GM23338 (cell line): Measurements from ENCODE around the gene GADL1. TPM values are rescaled to one million over a fixed set of nuclear protein-coding genes. Genes with fewer than 3 reads are reported as not detected.

Source experiments
- ATAC-seq: fragments of 200-7000 bp; cut with Tn5 transposase; 3 replicates; pipeline ENCODE4 v1.9.1; 2020
- DNase-seq: peaks from one replicate; pipeline ENCODE4 v3.0.0-alpha.2; 2015; ENCODE audit warnings: low spot score
- H2AFZ ChIP-seq: fragments of 200-600 bp; sonication (generic); 2 replicates; pipeline ENCODE4 v1.8.0; 2016; ENCODE audit warnings: antibody characterized with exemption, mild to moderate bottlenecking, moderate library complexity
- H3F3A ChIP-seq: fragments of 200-600 bp; sonication (generic); replicated peaks from 2 replicates; pipeline ENCODE4 v1.8.0; 2017; ENCODE audit warnings: antibody characterized with exemption, mixed run types, low read depth
- H3K27ac ChIP-seq: fragments of 200-600 bp; sonication (generic); 2 replicates; pipeline ENCODE4 v1.6.1; 2016; ENCODE audit warnings: low read depth
- H3K27me3 ChIP-seq: fragments of 200-600 bp; sonication (generic); 2 replicates; pipeline ENCODE4 v1.8.0; 2016; ENCODE audit warnings: mild to moderate bottlenecking, mixed run types, moderate library complexity; ENCODE audit not compliant: insufficient read depth
- H3K36me3 ChIP-seq: fragments of 200-600 bp; sonication (generic); 2 replicates; pipeline ENCODE4 v1.8.0; 2016; ENCODE audit warnings: mild to moderate bottlenecking; ENCODE audit not compliant: insufficient read depth
- H3K4me1 ChIP-seq: fragments of 200-600 bp; sonication (generic); 2 replicates; pipeline ENCODE4 v1.8.0; 2016; ENCODE audit warnings: mild to moderate bottlenecking, moderate library complexity; ENCODE audit not compliant: insufficient read depth
- H3K4me2 ChIP-seq: fragments of 200-600 bp; sonication (generic); 2 replicates; pipeline ENCODE4 v1.7.1; 2017; ENCODE audit warnings: mixed run types
- H3K4me3 ChIP-seq: fragments of 200-600 bp; sonication (generic); 2 replicates; pipeline ENCODE4 v1.6.1; 2016; ENCODE audit warnings: mixed run types
- H3K79me2 ChIP-seq: fragments of 200-600 bp; sonication (generic); replicated peaks from 2 replicates; pipeline ENCODE4 v1.8.0; 2017; ENCODE audit warnings: mild to moderate bottlenecking; ENCODE audit not compliant: insufficient read depth
- H3K9me2 ChIP-seq: fragments of 200-600 bp; sonication (generic); 2 replicates; pipeline ENCODE4 v1.8.0; 2017; ENCODE audit not compliant: insufficient read depth
- H4K20me1 ChIP-seq: fragments of 200-600 bp; sonication (generic); replicated peaks from 2 replicates; pipeline ENCODE4 v1.8.0; 2017; ENCODE audit warnings: mild to moderate bottlenecking; ENCODE audit not compliant: insufficient read depth
- H3K27ac Mint-ChIP-seq: 2 replicates; pipeline ENCODE4 v1.8.0; 2020; ENCODE audit warnings: inconsistent platforms, mild to moderate bottlenecking, moderate library complexity, mixed read lengths
- H3K27me3 Mint-ChIP-seq: 3 replicates; pipeline ENCODE4 v1.8.0; 2022; ENCODE audit warnings: low read depth, mild to moderate bottlenecking, moderate library complexity, mixed read lengths, inconsistent platforms; ENCODE audit not compliant: insufficient read depth, poor library complexity
- H3K36me3 Mint-ChIP-seq: 3 replicates; pipeline ENCODE4 v1.8.0; 2021; ENCODE audit warnings: low read depth, mild to moderate bottlenecking, inconsistent platforms, moderate library complexity, mixed read lengths
- H3K4me1 Mint-ChIP-seq: 3 replicates; pipeline ENCODE4 v1.8.0; 2020; ENCODE audit warnings: mild to moderate bottlenecking, inconsistent platforms, mixed read lengths
- H3K4me3 Mint-ChIP-seq: 3 replicates; pipeline ENCODE4 v1.8.0; 2021; ENCODE audit warnings: moderate library complexity, mild to moderate bottlenecking, inconsistent platforms, mixed read lengths
- H3K9me3 Mint-ChIP-seq: 3 replicates; pipeline ENCODE4 v1.8.0; 2020; ENCODE audit warnings: moderate library complexity, mild to moderate bottlenecking, inconsistent platforms, mixed read lengths
- EZH2phosphoT487 ChIP-seq: fragments of 200-600 bp; sonication (generic); IDR thresholded peaks from one replicate; pipeline ENCODE4 v1.8.1; 2018; ENCODE audit warnings: antibody characterized with exemption; ENCODE audit not compliant: unreplicated experiment
- JUNB ChIP-seq: IDR thresholded peaks from one replicate; pipeline ENCODE4 v1.6.1; 2016; ENCODE audit warnings: antibody characterized with exemption; ENCODE audit not compliant: unreplicated experiment
- ZNF331 ChIP-seq: fragments of 250-450 bp; sonication (Bioruptor Pico); IDR thresholded peaks from 2 replicates; pipeline ENCODE4 v1.5.0; 2020; ENCODE audit warnings: low read depth, mild to moderate bottlenecking, moderate library complexity
- polyA plus RNA-seq: library from polyadenylated mRNA; unstranded; fragments of >200 nt; fragmentation: Nextera tagmentation; extraction: Ambion mirVana; gene quantifications from 2 replicates; pipeline ENCODE4 v1.2.1, GENCODE V29; 2016
- total RNA-seq: library from RNA; depleted of rRNA; stranded (reverse); fragments of >200 nt; shearing (Covaris generic); gene quantifications from 2 replicates; pipeline ENCODE4 v1.2.3, GENCODE V29; 2014
- TF ChIP-seq, protein P1 (sequence below), 2 experiments: fragments of 200-600 bp in 1 of 2; sonication (generic) in 1 of 2; conservative IDR thresholded peaks; 2 replicates each; pipeline versions ENCODE4 v1.5.1 to v1.6.1; 2016 to 2017; ENCODE audit warnings: antibody characterized with exemption in 2 of 2, low read depth in 2 of 2, mild to moderate bottlenecking in 2 of 2, moderate library complexity in 1 of 2
- TF ChIP-seq, protein P2 (sequence below): IDR thresholded peaks from one replicate; pipeline ENCODE4 v1.6.1; 2018; ENCODE audit warnings: antibody characterized with exemption; ENCODE audit not compliant: unreplicated experiment

The GADL1 gene
- total and polyA plus RNA-seq, 2 experiments from 2014 or later, result 0.35 to 0.50 TPM

DNA sequence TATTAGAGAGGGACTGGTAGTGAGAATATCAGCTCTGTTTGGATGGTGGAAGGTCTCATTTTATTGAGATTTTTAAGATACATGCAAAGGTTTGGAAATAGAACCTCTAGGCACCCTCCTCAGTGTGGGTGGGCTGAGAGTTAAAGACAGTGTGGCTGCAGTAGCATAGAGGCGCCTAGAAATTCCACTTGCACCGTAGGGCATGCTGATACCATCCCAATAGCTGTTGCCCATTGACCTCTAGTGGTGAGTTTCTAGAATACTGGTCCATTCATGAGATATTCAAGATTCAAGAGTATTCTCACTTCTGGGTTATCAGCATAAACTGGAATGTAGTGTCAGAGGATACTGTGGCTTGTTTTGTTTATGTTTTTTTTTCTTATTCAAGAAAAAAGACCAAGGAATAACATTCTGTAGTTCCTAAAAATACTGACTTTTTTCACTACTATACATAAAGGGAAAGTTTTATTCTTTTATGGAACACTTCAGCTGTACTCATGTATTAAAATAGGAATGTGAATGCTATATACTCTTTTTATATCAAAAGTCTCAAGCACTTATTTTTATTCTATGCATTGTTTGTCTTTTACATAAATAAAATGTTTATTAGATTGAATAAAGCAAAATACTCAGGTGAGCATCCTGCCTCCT lies 200.9 kb downstream of the GADL1 start:
- H3K36me3 ChIP-seq, result peaks cover 8% of the 10 kb centered on the region; the same call in 1 of the 2 replicates
- no peaks in the 10 kb centered on the region for H3K79me2 ChIP-seq
- H3K4me1 Mint-ChIP-seq, result peaks cover 48% of the 10 kb centered on the region
- no peak overlapping the region for H3K27ac Mint-ChIP-seq
- H3K9me2 ChIP-seq, result peaks cover 4% of the 10 kb centered on the region; the same call in 1 of the 2 replicates
- H3K27me3 ChIP-seq, result no peaks in the 10 kb centered on the region
- no peak for TF ChIP-seq ZNF331 (CRISPR knock-in tag)
- TF ChIP-seq, protein P1, sequence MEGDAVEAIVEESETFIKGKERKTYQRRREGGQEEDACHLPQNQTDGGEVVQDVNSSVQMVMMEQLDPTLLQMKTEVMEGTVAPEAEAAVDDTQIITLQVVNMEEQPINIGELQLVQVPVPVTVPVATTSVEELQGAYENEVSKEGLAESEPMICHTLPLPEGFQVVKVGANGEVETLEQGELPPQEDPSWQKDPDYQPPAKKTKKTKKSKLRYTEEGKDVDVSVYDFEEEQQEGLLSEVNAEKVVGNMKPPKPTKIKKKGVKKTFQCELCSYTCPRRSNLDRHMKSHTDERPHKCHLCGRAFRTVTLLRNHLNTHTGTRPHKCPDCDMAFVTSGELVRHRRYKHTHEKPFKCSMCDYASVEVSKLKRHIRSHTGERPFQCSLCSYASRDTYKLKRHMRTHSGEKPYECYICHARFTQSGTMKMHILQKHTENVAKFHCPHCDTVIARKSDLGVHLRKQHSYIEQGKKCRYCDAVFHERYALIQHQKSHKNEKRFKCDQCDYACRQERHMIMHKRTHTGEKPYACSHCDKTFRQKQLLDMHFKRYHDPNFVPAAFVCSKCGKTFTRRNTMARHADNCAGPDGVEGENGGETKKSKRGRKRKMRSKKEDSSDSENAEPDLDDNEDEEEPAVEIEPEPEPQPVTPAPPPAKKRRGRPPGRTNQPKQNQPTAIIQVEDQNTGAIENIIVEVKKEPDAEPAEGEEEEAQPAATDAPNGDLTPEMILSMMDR (conservative IDR thresholded peaks at IDR 0.05; ENCODE audit: low read depth in 2 of 2), result peak; percentile 95 to 96
- no peak overlapping the region for H3K27ac ChIP-seq
- H3F3A ChIP-seq, result 0 out of 2 replicates have a peak, but pooled peaks cover 5% of the 10 kb centered on the region
- no peaks in the 10 kb centered on the region for H4K20me1 ChIP-seq
- H3K4me2 ChIP-seq, result no peak overlapping the region
- no peaks in the 10 kb centered on the region for H3K9me3 Mint-ChIP-seq
- H3K4me3 ChIP-seq, result no peak overlapping the region
- H3K27me3 Mint-ChIP-seq, result peaks cover 5% of the 10 kb centered on the region
- no peak overlapping the region for H2AFZ ChIP-seq
- peaks cover 44% of the 10 kb centered on the region for H3K36me3 Mint-ChIP-seq
- DNase-seq, result peak; percentile 89
- peak; percentile 96 for ATAC-seq
- H3K4me1 ChIP-seq, result peaks cover 41% of the 10 kb centered on the region
- no peak overlapping the region for H3K4me3 Mint-ChIP-seq

DNA sequence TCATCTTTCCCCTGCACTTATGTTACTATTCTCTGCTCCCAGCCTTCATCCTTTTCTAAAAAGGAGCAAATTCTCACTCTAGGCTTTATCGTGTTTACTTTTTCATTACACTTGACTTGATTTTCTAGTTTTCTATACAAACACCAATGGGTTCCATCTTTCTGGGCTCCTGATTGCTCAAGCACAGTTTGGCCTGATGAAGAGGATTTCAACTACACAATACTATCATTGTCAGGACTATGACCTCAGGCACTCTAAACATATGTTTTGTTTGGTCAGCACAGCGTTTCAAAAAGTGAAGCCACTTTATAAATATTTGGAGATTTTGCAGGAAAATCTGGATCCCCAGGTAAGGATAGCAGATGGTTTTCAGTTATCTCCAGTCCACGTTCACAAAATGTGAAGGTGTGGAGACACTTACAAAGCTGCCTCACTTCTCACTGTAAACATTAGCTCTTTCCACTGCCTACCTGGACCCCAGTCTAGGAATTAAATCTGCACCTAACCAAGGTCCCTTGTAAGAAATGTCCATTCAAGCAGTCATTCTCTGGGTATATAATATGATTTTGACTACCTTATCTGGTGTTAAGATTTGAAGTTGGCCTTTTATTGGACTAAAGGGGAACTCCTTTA lies 201.8 kb downstream of the GADL1 start:
- Histone ChIP-seq H3K4me1 (peaks cover 41% of the 10 kb centered on the region), H3K36me3 (peaks cover 8% of the 10 kb centered on the region; the same call in 1 of the 2 replicates), H3K27me3 (no peaks in the 10 kb centered on the region), H3K4me3 (no peak overlapping the region), H4K20me1 (no peaks in the 10 kb centered on the region), H3F3A (0 out of 2 replicates have a peak, but pooled peaks cover 5% of the 10 kb centered on the region), H3K9me2 (no peaks in the 10 kb centered on the region), H3K27ac (no peak overlapping the region), H3K79me2 (no peaks in the 10 kb centered on the region), H2AFZ (no peak overlapping the region), H3K4me2 (no peak overlapping the region)
- H3K27me3 Mint-ChIP-seq, result peaks cover 5% of the 10 kb centered on the region
- H3K4me3 Mint-ChIP-seq, result no peak overlapping the region
- peaks cover 55% of the 10 kb centered on the region for H3K4me1 Mint-ChIP-seq
- no peak overlapping the region for H3K27ac Mint-ChIP-seq
- DNase-seq (no peak), ATAC-seq (no peak)
- peaks cover 52% of the 10 kb centered on the region for H3K36me3 Mint-ChIP-seq
- TF ChIP-seq JUNB (no peak), EZH2phosphoT487 (no peak)
- TF ChIP-seq, protein P2, sequence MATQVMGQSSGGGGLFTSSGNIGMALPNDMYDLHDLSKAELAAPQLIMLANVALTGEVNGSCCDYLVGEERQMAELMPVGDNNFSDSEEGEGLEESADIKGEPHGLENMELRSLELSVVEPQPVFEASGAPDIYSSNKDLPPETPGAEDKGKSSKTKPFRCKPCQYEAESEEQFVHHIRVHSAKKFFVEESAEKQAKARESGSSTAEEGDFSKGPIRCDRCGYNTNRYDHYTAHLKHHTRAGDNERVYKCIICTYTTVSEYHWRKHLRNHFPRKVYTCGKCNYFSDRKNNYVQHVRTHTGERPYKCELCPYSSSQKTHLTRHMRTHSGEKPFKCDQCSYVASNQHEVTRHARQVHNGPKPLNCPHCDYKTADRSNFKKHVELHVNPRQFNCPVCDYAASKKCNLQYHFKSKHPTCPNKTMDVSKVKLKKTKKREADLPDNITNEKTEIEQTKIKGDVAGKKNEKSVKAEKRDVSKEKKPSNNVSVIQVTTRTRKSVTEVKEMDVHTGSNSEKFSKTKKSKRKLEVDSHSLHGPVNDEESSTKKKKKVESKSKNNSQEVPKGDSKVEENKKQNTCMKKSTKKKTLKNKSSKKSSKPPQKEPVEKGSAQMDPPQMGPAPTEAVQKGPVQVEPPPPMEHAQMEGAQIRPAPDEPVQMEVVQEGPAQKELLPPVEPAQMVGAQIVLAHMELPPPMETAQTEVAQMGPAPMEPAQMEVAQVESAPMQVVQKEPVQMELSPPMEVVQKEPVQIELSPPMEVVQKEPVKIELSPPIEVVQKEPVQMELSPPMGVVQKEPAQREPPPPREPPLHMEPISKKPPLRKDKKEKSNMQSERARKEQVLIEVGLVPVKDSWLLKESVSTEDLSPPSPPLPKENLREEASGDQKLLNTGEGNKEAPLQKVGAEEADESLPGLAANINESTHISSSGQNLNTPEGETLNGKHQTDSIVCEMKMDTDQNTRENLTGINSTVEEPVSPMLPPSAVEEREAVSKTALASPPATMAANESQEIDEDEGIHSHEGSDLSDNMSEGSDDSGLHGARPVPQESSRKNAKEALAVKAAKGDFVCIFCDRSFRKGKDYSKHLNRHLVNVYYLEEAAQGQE, result no peak
- no peaks in the 10 kb centered on the region for H3K9me3 Mint-ChIP-seq
